AML-193 (cell line): Measurements from ENCODE around the gene GYPE.
"Not testable (repeated sequence)": the region's sequence is repeated elsewhere in the genome, so short reads cannot be mapped to it uniquely, and the experiment has no call there.

Experiments
- DNase-seq, 2 experiments: peaks; one replicate each; lab custom pipeline; 2025; lab: John Stamatoyannopoulos, UW

GYPE gene

GRCh38 chr4:143905440-143905839 lies at the start of gene GYPE:
GYPE (minus strand) TSS chr4:143905559; CDS start chr4:143905507, 52 bp downstream.
- DNase-seq: not testable (repeated sequence)

GRCh38 chr4:143951458-143951972 lies 46.2 kb upstream of the GYPE start:
- DNase-seq: not testable (repeated sequence)

- DNase-seq: not testable (repeated sequence)
Observed at GRCh38 chr4:143950967-143951366, 45.6 kb upstream of the GYPE start.

GRCh38 chr4:143950185-143950584 lies 44.8 kb upstream of the GYPE start:
- not testable (repeated sequence) for DNase-seq

- DNase-seq: not testable (repeated sequence)
Observed at GRCh38 chr4:143947493-143947892, 42.1 kb upstream of the GYPE start.

- DNase-seq: not testable (repeated sequence)
Observed at GRCh38 chr4:143940708-143941107, 35.3 kb upstream of the GYPE start.

GRCh38 chr4:143939528-143939927 lies 34.2 kb upstream of the GYPE start:
- DNase-seq: no peak

- not testable (repeated sequence) for DNase-seq
Observed at GRCh38 chr4:143938890-143939289, 33.5 kb upstream of the GYPE start.

GRCh38 chr4:143921181-143921580 lies 15.8 kb upstream of the GYPE start:
- DNase-seq: no peak

- DNase-seq: not testable (repeated sequence)
Observed at GRCh38 chr4:143916485-143916884, 11.1 kb upstream of the GYPE start.

- not testable (repeated sequence) for DNase-seq
Observed at GRCh38 chr4:143912478-143912877, 7.1 kb upstream of the GYPE start.

- DNase-seq: not testable (repeated sequence)
Observed at GRCh38 chr4:143911528-143912417, 6.4 kb upstream of the GYPE start.

GRCh38 chr4:143910906-143911305 lies 5.5 kb upstream of the GYPE start:
- not testable (repeated sequence) for DNase-seq

GRCh38 chr4:143907811-143908210 lies 2.5 kb upstream of the GYPE start:
- peak in 1 of 2 experiments; percentile 2 for DNase-seq

- DNase-seq: not testable (repeated sequence)
Observed at GRCh38 chr4:143904431-143904830, 928 bp downstream of the GYPE start.

- DNase-seq: not testable (repeated sequence)
Observed at GRCh38 chr4:143890323-143890722, 15.0 kb downstream of the GYPE start.

- not testable (repeated sequence) for DNase-seq
Observed at GRCh38 chr4:143888189-143888588, 17.2 kb downstream of the GYPE start.

- DNase-seq: not testable (repeated sequence)
Observed at GRCh38 chr4:143884965-143885364, 20.4 kb downstream of the GYPE start.

GRCh38 chr4:143883529-143883928 lies 21.8 kb downstream of the GYPE start:
- DNase-seq: no peak

- DNase-seq: no peak
Observed at GRCh38 chr4:143882892-143883291, 22.5 kb downstream of the GYPE start.

GRCh38 chr4:143879561-143879960 lies 25.8 kb downstream of the GYPE start:
- not testable (repeated sequence) for DNase-seq

GRCh38 chr4:143875357-143875756 lies 30.0 kb downstream of the GYPE start:
- DNase-seq: not testable (repeated sequence)
